Endothelial cell of umbilical vein (primary cell): ENCODE measurements around the gene MIA2.

Experiments used
- CTCF ChIP-seq, 2 donors: IDR thresholded peaks; 1 replicate in 1 of 2; 2 replicates in 1 of 2; pipeline ENCODE4 v1.5.1; 2011; ENCODE audit warnings: low read length in 2 of 2, mild to moderate bottlenecking in 2 of 2, moderate library complexity in 2 of 2, control low read depth in 1 of 2, inconsistent platforms in 1 of 2, low read depth in 1 of 2; ENCODE audit not compliant: insufficient read depth in 1 of 2; ENCODE audit errors: extremely low read depth in 1 of 2
- EZH2 ChIP-seq: IDR thresholded peaks from 2 replicates; pipeline ENCODE4 v1.6.1; 2012; ENCODE audit warnings: borderline replicate concordance, low read depth, mild to moderate bottlenecking, moderate library complexity, low read length, inconsistent platforms; ENCODE audit not compliant: severe bottlenecking
- MYC ChIP-seq: IDR thresholded peaks from one replicate; pipeline ENCODE4 v1.6.1; 2011; ENCODE audit warnings: mild to moderate bottlenecking, low read depth, low read length

GRCh38 chr14:39367387-39367751 is 133.7 kb downstream of the MIA2 start:
- TF ChIP-seq CTCF (IDR thresholded peaks at IDR 0.05; ENCODE audit: extremely low read depth in 1 of 2, insufficient read depth in 1 of 2, low read depth in 1 of 2, low read length in 2 of 2) (no peak), EZH2 (no peak), MYC (no peak)
